Coronary artery (tissue), 2 donors: ENCODE measurements around the gene RAB40C.

Experiments used
- DNase-seq: peaks from one replicate; pipeline ENCODE4 v3.0.0-alpha.2; 2017; ENCODE audit warnings: low spot score
- H3K27ac ChIP-seq, 2 donors: fragments of 200-600 bp; sonication (generic); one replicate each; pipeline ENCODE4 v1.5.1; 2016 to 2019
- H3K4me3 ChIP-seq: fragments of 200-600 bp; sonication (generic); 2 replicates; pipeline ENCODE4 v1.5.1; 2016; ENCODE audit warnings: mild to moderate bottlenecking, moderate library complexity
- TF ChIP-seq, protein P1 (sequence below): fragments of 200-600 bp; sonication (generic); IDR thresholded peaks from one replicate; pipeline ENCODE4 v1.5.1; 2019; ENCODE audit warnings: antibody characterized with exemption

RAB40C gene

DNA sequence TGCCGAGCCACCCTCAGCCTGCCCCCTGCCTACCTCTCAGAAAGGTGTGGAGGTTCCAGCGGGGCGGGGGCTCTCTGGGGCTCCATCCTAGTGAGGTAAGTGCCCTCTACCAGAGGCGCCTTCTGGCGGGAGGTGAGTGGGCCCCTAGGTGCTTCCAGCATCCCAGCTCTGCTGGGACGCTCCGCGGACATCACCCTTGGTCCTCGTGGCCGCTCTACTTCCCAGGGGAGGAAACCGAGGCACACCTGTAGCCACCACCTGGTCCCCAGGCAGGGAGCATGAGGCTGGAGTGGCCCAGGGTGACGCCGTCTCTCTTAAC lies 53.1 kb downstream of the RAB40C start:
- Histone ChIP-seq H3K27ac (peak overlapping the region in 1 of 2 donors; percentile 93), H3K4me3 (peak overlapping the region; percentile 98)
- TF ChIP-seq, protein P1, sequence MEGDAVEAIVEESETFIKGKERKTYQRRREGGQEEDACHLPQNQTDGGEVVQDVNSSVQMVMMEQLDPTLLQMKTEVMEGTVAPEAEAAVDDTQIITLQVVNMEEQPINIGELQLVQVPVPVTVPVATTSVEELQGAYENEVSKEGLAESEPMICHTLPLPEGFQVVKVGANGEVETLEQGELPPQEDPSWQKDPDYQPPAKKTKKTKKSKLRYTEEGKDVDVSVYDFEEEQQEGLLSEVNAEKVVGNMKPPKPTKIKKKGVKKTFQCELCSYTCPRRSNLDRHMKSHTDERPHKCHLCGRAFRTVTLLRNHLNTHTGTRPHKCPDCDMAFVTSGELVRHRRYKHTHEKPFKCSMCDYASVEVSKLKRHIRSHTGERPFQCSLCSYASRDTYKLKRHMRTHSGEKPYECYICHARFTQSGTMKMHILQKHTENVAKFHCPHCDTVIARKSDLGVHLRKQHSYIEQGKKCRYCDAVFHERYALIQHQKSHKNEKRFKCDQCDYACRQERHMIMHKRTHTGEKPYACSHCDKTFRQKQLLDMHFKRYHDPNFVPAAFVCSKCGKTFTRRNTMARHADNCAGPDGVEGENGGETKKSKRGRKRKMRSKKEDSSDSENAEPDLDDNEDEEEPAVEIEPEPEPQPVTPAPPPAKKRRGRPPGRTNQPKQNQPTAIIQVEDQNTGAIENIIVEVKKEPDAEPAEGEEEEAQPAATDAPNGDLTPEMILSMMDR: no peak
- no peak for DNase-seq

DNA sequence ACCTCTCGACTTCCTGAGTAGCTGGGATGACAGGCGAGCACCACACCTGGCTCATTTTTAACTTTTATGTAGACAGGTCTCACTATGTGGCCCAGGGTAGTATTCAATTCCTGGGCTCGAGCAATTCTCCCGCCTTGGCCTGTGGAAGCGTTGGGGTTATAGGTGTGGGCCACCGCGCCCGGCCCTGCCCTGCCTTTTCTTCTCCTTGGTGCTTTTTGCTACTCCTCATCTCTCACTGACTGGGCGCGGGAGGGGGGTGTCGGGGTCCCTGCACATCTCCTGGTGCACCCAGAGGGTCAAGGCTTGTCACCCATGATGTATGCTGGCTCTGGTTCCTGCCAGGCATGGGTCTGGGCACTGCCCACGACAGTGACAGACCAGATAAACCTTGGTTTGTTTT lies 54.7 kb downstream of the RAB40C start:
- H3K27ac ChIP-seq: no peak overlapping the region

DNA sequence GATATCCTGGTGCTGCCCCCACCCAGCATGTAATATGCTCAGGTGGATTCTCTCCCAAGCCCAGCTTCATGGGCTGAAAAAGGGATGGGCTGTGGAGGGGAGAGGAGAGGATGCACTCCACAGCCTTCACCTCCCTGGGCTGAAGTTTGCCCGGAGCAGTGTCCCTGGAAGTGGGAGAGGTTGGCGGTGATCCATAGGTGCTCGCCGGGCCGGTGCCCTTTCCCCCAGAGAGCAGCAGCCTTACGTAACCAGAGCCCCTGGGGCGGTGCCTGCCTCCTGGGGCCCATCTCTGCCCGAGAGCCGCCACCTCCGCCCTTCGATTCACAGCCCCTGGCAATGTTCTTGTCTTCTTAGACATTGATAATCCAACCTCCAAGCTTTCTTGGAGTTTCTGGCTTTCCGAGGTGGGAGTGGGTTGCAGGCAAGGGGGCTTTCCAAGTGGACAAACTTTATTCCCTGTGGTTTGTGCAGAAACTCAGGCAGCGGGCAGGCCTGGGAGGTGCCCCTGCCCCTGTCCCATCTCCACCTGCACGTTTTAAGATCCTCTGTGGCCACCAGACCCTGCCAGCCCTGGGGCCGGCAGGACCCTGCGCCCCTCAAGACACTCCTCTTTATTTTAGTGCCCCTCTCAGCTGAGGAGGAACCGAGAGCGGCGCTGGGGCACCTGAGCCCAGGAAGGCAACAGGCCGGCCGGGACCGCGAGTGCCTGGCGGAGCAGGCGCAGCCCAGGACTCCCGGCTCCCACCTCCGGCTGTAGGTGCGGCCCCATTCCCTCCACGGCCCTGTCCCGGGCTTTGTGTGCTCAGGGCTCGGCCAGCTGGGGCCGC lies 56.2 kb downstream of the RAB40C start:
- no peak overlapping the region for H3K4me3 ChIP-seq
- H3K27ac ChIP-seq: no peak overlapping the region
- no peak for DNase-seq
- TF ChIP-seq, protein P1: no peak

More for the DNA sequence above, 54.7 kb downstream of the RAB40C start:
- DNase-seq: no peak
- TF ChIP-seq, protein P1: no peak
- no peak overlapping the region for H3K4me3 ChIP-seq

DNA sequence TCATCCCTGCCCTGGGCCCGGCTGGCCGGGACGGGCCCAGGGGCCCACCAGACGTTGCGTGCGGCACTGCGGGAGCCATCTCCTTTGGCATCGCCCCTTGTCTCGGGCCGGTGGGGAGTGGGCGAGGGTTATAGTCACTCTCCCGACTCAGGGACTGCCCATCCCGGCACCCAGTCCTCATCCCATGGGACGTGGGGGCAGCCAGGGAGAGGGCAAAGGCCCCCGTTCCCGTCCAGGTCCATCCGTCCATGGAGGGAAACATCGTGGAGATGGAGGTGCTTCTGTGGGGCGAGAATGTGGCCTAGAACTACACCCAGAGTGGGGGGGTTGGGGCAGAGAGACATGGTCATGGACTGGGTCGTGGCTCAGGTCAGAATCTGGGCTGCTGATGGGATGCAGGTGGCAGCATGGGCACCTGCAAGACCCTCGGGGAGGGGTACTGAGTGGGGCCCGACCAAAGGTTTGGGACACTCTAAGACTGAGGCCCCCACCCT lies 56.9 kb downstream of the RAB40C start:
- Histone ChIP-seq H3K27ac (no peak overlapping the region), H3K4me3 (no peak overlapping the region)
- DNase-seq: no peak
- TF ChIP-seq, protein P1: no peak

DNA sequence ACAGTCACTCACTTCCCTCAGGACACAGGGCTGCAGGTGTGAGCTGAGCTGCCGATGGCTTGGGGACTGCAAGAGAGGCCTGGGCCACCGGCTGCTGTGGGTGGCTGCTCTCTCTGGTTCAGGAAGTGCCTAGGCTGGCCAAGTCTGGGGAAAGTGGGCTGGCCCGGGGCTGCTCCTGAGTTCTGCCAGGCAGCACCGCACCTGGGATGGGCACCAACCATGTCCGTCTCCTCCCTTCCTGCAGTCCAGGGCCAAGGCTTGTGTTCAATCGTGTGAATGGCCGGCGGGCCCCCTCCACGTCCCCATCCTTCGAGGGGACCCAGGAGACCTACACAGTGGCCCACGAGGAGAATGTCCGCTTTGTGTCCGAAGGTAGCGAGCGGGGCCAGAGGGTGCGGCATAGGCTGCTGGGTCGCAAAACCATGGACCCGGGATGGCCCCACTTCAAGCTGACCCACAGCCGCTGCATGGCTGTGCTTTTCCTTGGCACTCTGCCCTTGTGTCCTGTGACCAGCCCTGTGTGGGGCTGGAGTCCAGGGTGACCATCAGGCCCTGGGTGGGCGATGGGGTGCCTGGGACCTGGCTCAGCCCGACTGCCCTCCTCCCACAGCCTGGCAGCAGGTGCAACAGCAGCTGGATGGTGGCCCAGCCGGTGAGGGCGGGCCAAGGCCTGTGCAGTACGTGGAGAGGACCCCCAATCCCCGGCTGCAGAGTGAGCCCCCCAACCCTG lies 57.5 kb downstream of the RAB40C start:
- H3K4me3 ChIP-seq: peak overlapping the region; percentile 78
- no peak overlapping the region for H3K27ac ChIP-seq
- TF ChIP-seq, protein P1: no peak
- no peak for DNase-seq

DNA sequence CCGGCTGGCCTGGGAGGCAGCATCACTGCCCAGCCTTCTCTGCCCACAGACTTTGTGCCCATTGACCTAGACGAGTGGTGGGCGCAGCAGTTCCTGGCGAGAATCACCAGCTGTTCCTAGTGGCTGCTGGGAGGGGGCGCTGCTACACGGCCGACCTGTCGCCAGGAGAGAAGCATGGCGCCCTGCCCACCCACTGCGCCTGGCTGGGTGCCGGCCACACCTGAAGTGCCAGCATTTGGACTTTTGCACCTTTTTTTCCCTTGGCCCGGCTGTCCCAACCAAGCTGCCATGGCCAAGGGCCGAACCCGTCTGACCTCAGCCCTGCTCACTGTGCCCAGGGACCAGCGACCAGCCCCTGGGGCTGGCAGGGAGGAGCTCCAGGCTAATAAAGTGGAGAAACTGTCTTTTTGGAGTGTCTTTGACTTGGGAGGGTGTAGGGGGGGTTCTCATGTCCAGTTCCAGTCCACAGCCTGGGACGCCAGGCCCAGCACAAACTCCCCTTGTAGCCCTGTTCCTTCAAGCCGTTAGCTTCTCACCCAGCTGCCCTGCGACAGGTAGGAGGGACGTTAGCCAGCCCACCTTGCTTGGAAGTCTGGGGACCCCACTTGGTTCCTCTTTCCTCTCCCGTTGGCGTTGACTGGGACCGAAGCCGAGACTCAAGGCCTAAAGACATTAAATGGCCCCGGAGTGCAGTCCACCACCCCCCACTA lies 58.4 kb downstream of the RAB40C start:
- no peak for DNase-seq
- TF ChIP-seq, protein P1: no peak
- peak overlapping the region; percentile 78 for H3K4me3 ChIP-seq
- H3K27ac ChIP-seq: peak overlapping the region; percentile 71 to 87
